Measurements from ENCODE around the gene PRDM16. TPM values are rescaled to one million over a fixed set of nuclear protein-coding genes. Genes with fewer than 3 reads are reported as not detected.

The PRDM16 gene
- polyA plus RNA-seq, 1 donor from 2014 or later, result 0.21 TPM

DNA sequence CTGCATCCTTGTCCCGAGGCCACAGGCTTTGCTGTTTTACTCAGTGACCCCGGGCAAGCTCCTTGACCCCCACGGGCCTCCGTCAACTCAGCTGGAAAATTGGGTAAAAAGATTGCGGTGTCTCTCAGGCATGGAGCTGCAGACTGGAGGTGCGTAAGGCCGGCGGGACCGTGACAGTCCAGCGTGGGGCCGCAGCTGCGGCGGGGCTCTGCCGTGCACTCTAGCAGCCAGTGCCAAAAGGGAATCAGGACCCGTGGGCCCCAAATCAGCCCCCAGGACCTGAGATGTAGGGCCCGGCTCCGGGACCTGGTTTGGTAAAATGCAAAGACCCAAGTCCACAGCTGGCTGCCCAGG, 158.3 kb downstream of the PRDM16 start:
- Histone ChIP-seq H3K36me3 (ENCODE audit: insufficient read depth, low read length) (no peaks in the 10 kb centered on the region), H3K9me2 (ENCODE audit: insufficient read depth, low read length) (no peaks in the 10 kb centered on the region), H3F3A (ENCODE audit: insufficient read depth, low read length, poor library complexity, severe bottlenecking) (no peaks in the 10 kb centered on the region), H3K27ac (ENCODE audit: low read length) (no peak overlapping the region), H3K9me3 (ENCODE audit: low read length) (no peaks in the 10 kb centered on the region), H3K9ac (ENCODE audit: low read length) (no peak overlapping the region), H3K27me3 (ENCODE audit: insufficient read depth, low read depth, low read length) (no peaks in the 10 kb centered on the region), H3K4me3 (ENCODE audit: low read length) (no peak overlapping the region), H3K79me2 (replicated peaks; ENCODE audit: insufficient read depth, low read length) (peaks cover 6% of the 10 kb centered on the region), H4K20me1 (ENCODE audit: insufficient read depth) (no peaks in the 10 kb centered on the region), H3K4me2 (ENCODE audit: low read length) (no peak overlapping the region), H2AFZ (ENCODE audit: low read depth, low read length) (no peak overlapping the region)
- TF ChIP-seq RAD21 (conservative IDR thresholded peaks at IDR 0.05), result no peak
- TF ChIP-seq, protein P1, sequence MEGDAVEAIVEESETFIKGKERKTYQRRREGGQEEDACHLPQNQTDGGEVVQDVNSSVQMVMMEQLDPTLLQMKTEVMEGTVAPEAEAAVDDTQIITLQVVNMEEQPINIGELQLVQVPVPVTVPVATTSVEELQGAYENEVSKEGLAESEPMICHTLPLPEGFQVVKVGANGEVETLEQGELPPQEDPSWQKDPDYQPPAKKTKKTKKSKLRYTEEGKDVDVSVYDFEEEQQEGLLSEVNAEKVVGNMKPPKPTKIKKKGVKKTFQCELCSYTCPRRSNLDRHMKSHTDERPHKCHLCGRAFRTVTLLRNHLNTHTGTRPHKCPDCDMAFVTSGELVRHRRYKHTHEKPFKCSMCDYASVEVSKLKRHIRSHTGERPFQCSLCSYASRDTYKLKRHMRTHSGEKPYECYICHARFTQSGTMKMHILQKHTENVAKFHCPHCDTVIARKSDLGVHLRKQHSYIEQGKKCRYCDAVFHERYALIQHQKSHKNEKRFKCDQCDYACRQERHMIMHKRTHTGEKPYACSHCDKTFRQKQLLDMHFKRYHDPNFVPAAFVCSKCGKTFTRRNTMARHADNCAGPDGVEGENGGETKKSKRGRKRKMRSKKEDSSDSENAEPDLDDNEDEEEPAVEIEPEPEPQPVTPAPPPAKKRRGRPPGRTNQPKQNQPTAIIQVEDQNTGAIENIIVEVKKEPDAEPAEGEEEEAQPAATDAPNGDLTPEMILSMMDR (IDR thresholded peaks at IDR 0.05; ENCODE audit: poor library complexity, severe bottlenecking), result no peak
- TF ChIP-seq EZH2 (IDR thresholded peaks at IDR 0.05; ENCODE audit: borderline replicate concordance, insufficient read depth, low read length, poor library complexity, severe bottlenecking), result no peak
- no peak for TF ChIP-seq SMC3 (conservative IDR thresholded peaks at IDR 0.05; ENCODE audit: poor library complexity)
- TF ChIP-seq MXI1 (conservative IDR thresholded peaks at IDR 0.05; ENCODE audit: poor library complexity, severe bottlenecking), result no peak

DNA sequence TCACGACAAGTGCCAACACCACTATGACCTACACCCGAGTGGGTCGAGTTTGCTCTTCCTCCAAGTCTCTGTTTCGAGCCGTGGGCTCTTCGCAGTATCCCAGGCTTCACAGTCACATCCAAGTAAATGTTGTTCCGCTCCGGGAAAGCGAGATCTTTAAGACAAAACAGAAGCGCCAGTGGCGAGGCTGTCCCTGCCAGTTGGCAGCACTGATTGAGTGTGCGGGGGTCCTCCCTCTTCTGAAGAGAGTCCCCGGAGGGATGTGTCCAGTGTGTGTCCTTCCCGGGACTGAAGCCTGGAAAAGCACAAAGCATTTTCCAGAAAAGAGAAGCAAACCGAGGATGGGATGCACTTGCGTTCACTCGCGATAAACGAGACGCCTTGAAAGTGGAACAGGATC, 158.9 kb downstream of the PRDM16 start:
- H4K20me1 ChIP-seq (ENCODE audit: insufficient read depth), result no peaks in the 10 kb centered on the region
- no peaks in the 10 kb centered on the region for H3K9me2 ChIP-seq (ENCODE audit: insufficient read depth, low read length)
- no peak overlapping the region for H3K27ac ChIP-seq (ENCODE audit: low read length)
- no peaks in the 10 kb centered on the region for H3K36me3 ChIP-seq (ENCODE audit: insufficient read depth, low read length)
- peaks cover 6% of the 10 kb centered on the region for H3K79me2 ChIP-seq (replicated peaks; ENCODE audit: insufficient read depth, low read length)
- H3F3A ChIP-seq (ENCODE audit: insufficient read depth, low read length, poor library complexity, severe bottlenecking), result no peaks in the 10 kb centered on the region
- no peak overlapping the region for H2AFZ ChIP-seq (ENCODE audit: low read depth, low read length)
- no peaks in the 10 kb centered on the region for H3K9me3 ChIP-seq (ENCODE audit: low read length)
- no peak overlapping the region for H3K4me2 ChIP-seq (ENCODE audit: low read length)
- TF ChIP-seq, protein P1 (IDR thresholded peaks at IDR 0.05; ENCODE audit: poor library complexity, severe bottlenecking), result no peak
- no peak for TF ChIP-seq POLR2AphosphoS5 (IDR thresholded peaks at IDR 0.05)
- no peak for TF ChIP-seq EZH2 (IDR thresholded peaks at IDR 0.05; ENCODE audit: borderline replicate concordance, insufficient read depth, low read length, poor library complexity, severe bottlenecking)
- no peak for TF ChIP-seq MXI1 (conservative IDR thresholded peaks at IDR 0.05; ENCODE audit: poor library complexity, severe bottlenecking)
- TF ChIP-seq SMC3 (conservative IDR thresholded peaks at IDR 0.05; ENCODE audit: poor library complexity), result no peak
- TF ChIP-seq, protein P2, sequence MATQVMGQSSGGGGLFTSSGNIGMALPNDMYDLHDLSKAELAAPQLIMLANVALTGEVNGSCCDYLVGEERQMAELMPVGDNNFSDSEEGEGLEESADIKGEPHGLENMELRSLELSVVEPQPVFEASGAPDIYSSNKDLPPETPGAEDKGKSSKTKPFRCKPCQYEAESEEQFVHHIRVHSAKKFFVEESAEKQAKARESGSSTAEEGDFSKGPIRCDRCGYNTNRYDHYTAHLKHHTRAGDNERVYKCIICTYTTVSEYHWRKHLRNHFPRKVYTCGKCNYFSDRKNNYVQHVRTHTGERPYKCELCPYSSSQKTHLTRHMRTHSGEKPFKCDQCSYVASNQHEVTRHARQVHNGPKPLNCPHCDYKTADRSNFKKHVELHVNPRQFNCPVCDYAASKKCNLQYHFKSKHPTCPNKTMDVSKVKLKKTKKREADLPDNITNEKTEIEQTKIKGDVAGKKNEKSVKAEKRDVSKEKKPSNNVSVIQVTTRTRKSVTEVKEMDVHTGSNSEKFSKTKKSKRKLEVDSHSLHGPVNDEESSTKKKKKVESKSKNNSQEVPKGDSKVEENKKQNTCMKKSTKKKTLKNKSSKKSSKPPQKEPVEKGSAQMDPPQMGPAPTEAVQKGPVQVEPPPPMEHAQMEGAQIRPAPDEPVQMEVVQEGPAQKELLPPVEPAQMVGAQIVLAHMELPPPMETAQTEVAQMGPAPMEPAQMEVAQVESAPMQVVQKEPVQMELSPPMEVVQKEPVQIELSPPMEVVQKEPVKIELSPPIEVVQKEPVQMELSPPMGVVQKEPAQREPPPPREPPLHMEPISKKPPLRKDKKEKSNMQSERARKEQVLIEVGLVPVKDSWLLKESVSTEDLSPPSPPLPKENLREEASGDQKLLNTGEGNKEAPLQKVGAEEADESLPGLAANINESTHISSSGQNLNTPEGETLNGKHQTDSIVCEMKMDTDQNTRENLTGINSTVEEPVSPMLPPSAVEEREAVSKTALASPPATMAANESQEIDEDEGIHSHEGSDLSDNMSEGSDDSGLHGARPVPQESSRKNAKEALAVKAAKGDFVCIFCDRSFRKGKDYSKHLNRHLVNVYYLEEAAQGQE (IDR thresholded peaks at IDR 0.05; ENCODE audit: borderline replicate concordance), result no peak
- no peak for TF ChIP-seq RAD21 (conservative IDR thresholded peaks at IDR 0.05)
- TF ChIP-seq TAF1 (IDR thresholded peaks at IDR 0.05; ENCODE audit: low read depth), result no peak
- H3K4me3 ChIP-seq (ENCODE audit: low read length), result no peak overlapping the region
- H3K9ac ChIP-seq (ENCODE audit: low read length), result no peak overlapping the region
- no peaks in the 10 kb centered on the region for H3K27me3 ChIP-seq (ENCODE audit: insufficient read depth, low read depth, low read length)

All from neural cell (in vitro differentiated cells).